Prostate gland (tissue), 2 donors: Measurements from ENCODE around the gene PGM3. TPM values are rescaled to one million over a fixed set of nuclear protein-coding genes. Genes with fewer than 3 reads are reported as not detected.

Source experiments
- DNase-seq: peaks from one replicate; pipeline ENCODE4 v3.0.0-alpha.2; 2019; ENCODE audit warnings: low spot score
- H3K27ac ChIP-seq, 2 donors: fragments of 200-600 bp; sonication (generic); 2 replicates each; pipeline ENCODE4 v1.5.1; 2017 to 2019
- H3K27me3 ChIP-seq: fragments of 200-600 bp; sonication (generic); replicated peaks from 2 replicates; pipeline ENCODE4 v1.5.1; 2019; ENCODE audit not compliant: insufficient read depth
- H3K36me3 ChIP-seq, 2 donors: fragments of 200-600 bp; sonication (generic); 1 replicate in 1 of 2; 2 replicates in 1 of 2; pipeline versions ENCODE4 v1.5.1 to v1.8.1; 2017 to 2019
- H3K4me1 ChIP-seq: fragments of 200-600 bp; sonication (generic); replicated peaks from 2 replicates; pipeline ENCODE4 v1.5.1; 2019
- H3K4me3 ChIP-seq, 2 donors: fragments of 200-600 bp; sonication (generic); 2 replicates each; pipeline ENCODE4 v1.5.1; 2017 to 2019
- H3K9me3 ChIP-seq: fragments of 200-600 bp; sonication (generic); 2 replicates; pipeline ENCODE4 v1.5.1; 2017
- POLR2A ChIP-seq: fragments of 450-650 bp; IDR thresholded peaks from one replicate; pipeline ENCODE4 v1.6.1; 2016; ENCODE audit warnings: antibody characterized with exemption, mild to moderate bottlenecking
- POLR2AphosphoS5 ChIP-seq: sonication (generic); formaldehyde crosslinking; IDR thresholded peaks from one replicate; pipeline ENCODE4 v1.6.1; 2017; ENCODE audit warnings: antibody characterized with exemption
- WGBS: methylation state at CpG from one replicate; pipeline ENCODE4 v1.1.5; 2018; 5-methylcytosine and 5-hydroxymethylcytosine counted together
- intact Hi-C: fragments of 100-400 bp; cut with DNase I; formaldehyde crosslinking; loops from one replicate; pipeline ENCODE4 v1.14.2; 2022
- total RNA-seq, 2 donors: library from RNA; depleted of rRNA; stranded (reverse); fragments of >200 nt; gene quantifications; one replicate each; pipeline ENCODE4 v1.1.0, GENCODE V29; 2016
- TF ChIP-seq, protein P1 (sequence below), 4 experiments: fragments of 200-600 bp in 2 of 4; fragments of 450-650 bp in 2 of 4; sonication (generic) in 2 of 4; IDR thresholded peaks; 1 replicate in 3 of 4; 2 replicates in 1 of 4; pipeline ENCODE4 v1.5.1; 2016 to 2019; ENCODE audit warnings: antibody characterized with exemption in 4 of 4, mild to moderate bottlenecking in 2 of 4, moderate library complexity in 2 of 4

PGM3 gene
- total RNA-seq, 2 donors from 2014 or later, result 31.6 to 74.8 TPM

DNA sequence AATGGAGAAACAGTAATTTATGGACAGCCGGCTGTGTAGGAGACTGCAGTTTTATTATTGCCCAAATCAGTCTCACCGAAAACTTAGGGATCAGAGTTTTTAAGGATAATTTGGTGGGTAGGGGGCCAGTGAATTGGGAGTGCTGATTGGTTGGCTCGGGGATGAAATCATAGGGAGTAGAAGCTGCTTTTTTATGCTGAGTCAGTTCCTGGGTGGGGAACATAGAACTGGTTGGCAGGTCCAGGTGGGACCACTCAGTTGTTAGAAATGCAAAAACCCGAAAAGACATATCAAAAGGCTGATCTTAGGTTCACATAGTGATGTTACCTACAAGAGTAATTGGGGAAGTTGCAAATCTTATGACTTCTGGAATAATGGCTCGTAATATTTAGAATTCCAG, 66.3 kb downstream of the PGM3 start:
- H3K27me3 ChIP-seq, result no peaks in the 10 kb centered on the region
- no peak overlapping the region for H3K27ac ChIP-seq
- no peaks in the 10 kb centered on the region for H3K4me1 ChIP-seq
- no peak for TF ChIP-seq POLR2A
- TF ChIP-seq POLR2AphosphoS5, result no peak
- TF ChIP-seq, protein P1, sequence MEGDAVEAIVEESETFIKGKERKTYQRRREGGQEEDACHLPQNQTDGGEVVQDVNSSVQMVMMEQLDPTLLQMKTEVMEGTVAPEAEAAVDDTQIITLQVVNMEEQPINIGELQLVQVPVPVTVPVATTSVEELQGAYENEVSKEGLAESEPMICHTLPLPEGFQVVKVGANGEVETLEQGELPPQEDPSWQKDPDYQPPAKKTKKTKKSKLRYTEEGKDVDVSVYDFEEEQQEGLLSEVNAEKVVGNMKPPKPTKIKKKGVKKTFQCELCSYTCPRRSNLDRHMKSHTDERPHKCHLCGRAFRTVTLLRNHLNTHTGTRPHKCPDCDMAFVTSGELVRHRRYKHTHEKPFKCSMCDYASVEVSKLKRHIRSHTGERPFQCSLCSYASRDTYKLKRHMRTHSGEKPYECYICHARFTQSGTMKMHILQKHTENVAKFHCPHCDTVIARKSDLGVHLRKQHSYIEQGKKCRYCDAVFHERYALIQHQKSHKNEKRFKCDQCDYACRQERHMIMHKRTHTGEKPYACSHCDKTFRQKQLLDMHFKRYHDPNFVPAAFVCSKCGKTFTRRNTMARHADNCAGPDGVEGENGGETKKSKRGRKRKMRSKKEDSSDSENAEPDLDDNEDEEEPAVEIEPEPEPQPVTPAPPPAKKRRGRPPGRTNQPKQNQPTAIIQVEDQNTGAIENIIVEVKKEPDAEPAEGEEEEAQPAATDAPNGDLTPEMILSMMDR (IDR thresholded peaks at IDR 0.05), result no peak
- H3K4me3 ChIP-seq, result no peak overlapping the region
- 85% methylated on average over 5 of the region's 5 CpGs for WGBS
- intact Hi-C loops, result no loop called here
- H3K36me3 ChIP-seq, result no peaks in the 10 kb centered on the region
- H3K9me3 ChIP-seq, result no peaks in the 10 kb centered on the region
- no peak for DNase-seq

- intact Hi-C loops, result no loop called here
- H3K36me3 ChIP-seq, result no peaks in the 10 kb centered on the region
- no peak overlapping the region for H3K27ac ChIP-seq
- DNase-seq, result no peak
- H3K4me1 ChIP-seq, result no peaks in the 10 kb centered on the region
- no peak overlapping the region for H3K4me3 ChIP-seq
- 98% methylated on average over 2 of the region's 2 CpGs for WGBS
- no peaks in the 10 kb centered on the region for H3K9me3 ChIP-seq
- TF ChIP-seq, protein P1 (IDR thresholded peaks at IDR 0.05), result no peak
- TF ChIP-seq POLR2AphosphoS5 (no peak), POLR2A (no peak)
- no peaks in the 10 kb centered on the region for H3K27me3 ChIP-seq
Observed at GRCh38 chr6:83126223-83126622, 66.8 kb downstream of the PGM3 start.

DNA sequence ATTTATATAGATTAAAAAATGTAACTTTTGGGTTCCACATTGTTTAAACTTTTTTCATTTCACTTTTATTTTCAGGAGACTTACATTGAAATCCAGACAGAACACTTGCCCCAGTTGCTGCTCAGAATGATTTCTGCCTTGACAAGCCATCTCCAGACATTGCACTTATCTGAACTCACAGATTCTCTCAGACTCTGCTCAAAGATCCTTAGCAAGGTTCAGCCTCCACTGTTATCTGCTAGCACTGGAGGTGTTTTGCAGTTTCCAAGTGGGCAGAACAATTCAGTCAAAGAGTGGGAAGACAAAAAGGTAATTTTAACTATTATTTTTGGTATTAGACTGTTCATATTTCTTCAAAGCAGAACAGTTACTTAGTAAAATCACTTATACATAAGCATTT, 67.6 kb downstream of the PGM3 start:
- H3K4me1 ChIP-seq, result no peaks in the 10 kb centered on the region
- H3K27ac ChIP-seq, result no peak overlapping the region
- no peaks in the 10 kb centered on the region for H3K36me3 ChIP-seq
- TF ChIP-seq POLR2A, result no peak
- TF ChIP-seq, protein P1 (IDR thresholded peaks at IDR 0.05), result no peak
- TF ChIP-seq POLR2AphosphoS5, result no peak
- intact Hi-C loops, result no loop called here
- H3K27me3 ChIP-seq, result no peaks in the 10 kb centered on the region
- DNase-seq, result no peak
- no peaks in the 10 kb centered on the region for H3K9me3 ChIP-seq
- no peak overlapping the region for H3K4me3 ChIP-seq

DNA sequence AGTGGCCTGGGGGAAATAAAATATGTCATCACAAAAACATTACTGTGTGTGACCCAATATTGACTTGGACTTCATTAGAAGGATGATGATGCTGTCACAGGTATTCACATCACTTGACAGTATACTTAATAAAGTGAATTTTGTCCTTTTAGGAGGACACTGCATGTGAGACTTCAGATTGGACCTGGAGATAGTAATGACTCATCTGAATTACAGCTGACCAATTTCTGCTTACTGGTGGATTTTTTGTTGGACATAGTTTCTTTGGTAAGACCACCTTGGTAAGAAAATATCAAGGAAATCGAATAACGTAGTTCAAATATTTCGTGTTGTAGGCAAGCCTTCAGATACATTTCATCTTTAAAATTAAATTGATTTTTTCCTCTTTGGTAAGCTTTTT, 68.5 kb downstream of the PGM3 start:
- TF ChIP-seq POLR2A (no peak), POLR2AphosphoS5 (no peak)
- TF ChIP-seq, protein P1 (IDR thresholded peaks at IDR 0.05), result no peak
- WGBS, result 97% methylated on average over 3 of the region's 3 CpGs
- no peaks in the 10 kb centered on the region for H3K36me3 ChIP-seq

GRCh38 chr6:83119742-83120300, 73.2 kb downstream of the PGM3 start:
- Histone ChIP-seq H3K27me3 (no peaks in the 10 kb centered on the region), H3K9me3 (no peaks in the 10 kb centered on the region), H3K36me3 (no peaks in the 10 kb centered on the region), H3K4me1 (no peaks in the 10 kb centered on the region), H3K27ac (no peak overlapping the region), H3K4me3 (no peak overlapping the region)
- TF ChIP-seq POLR2A, result no peak
- TF ChIP-seq, protein P1 (IDR thresholded peaks at IDR 0.05), result no peak
- no peak for TF ChIP-seq POLR2AphosphoS5
- intact Hi-C loops, result no loop called here
- DNase-seq, result no peak
- WGBS, result 90% methylated on average over 2 of the region's 2 CpGs

More for the DNA sequence above, 68.5 kb downstream of the PGM3 start:
- intact Hi-C loops, result no loop called here
- H3K4me3 ChIP-seq, result no peak overlapping the region
- no peaks in the 10 kb centered on the region for H3K9me3 ChIP-seq
- H3K27ac ChIP-seq, result no peak overlapping the region
- no peak for DNase-seq
- no peaks in the 10 kb centered on the region for H3K27me3 ChIP-seq
- H3K4me1 ChIP-seq, result no peaks in the 10 kb centered on the region
